HEK293 (cell line): ENCODE results near the gene AP3S2.

Experiments used
- CTCF ChIP-seq: fragments of 450-650 bp; formaldehyde crosslinking; IDR thresholded peaks from 2 replicates; pipeline ENCODE4 v1.5.1; 2016; ENCODE audit warnings: missing biosample characterization, missing genetic modification characterization
- REST ChIP-seq: fragments of 450-650 bp; formaldehyde crosslinking; IDR thresholded peaks from 2 replicates; pipeline ENCODE4 v1.5.1; 2016; ENCODE audit warnings: missing biosample characterization, missing genetic modification characterization
- ZBTB8A ChIP-seq: fragments of 450-650 bp; formaldehyde crosslinking; IDR thresholded peaks from 2 replicates; pipeline ENCODE4 v1.5.1; 2016; ENCODE audit warnings: missing biosample characterization, missing genetic modification characterization
- ZNF140 ChIP-seq: fragments of 450-650 bp; formaldehyde crosslinking; IDR thresholded peaks from 2 replicates; pipeline ENCODE4 v1.5.1; 2016; ENCODE audit warnings: missing biosample characterization, missing genetic modification characterization
- ZNF660 ChIP-seq: fragments of 450-650 bp; IDR thresholded peaks from 2 replicates; pipeline ENCODE4 v1.5.1; 2018; ENCODE audit warnings: missing biosample characterization, mild to moderate bottlenecking, missing genetic modification characterization

DNA sequence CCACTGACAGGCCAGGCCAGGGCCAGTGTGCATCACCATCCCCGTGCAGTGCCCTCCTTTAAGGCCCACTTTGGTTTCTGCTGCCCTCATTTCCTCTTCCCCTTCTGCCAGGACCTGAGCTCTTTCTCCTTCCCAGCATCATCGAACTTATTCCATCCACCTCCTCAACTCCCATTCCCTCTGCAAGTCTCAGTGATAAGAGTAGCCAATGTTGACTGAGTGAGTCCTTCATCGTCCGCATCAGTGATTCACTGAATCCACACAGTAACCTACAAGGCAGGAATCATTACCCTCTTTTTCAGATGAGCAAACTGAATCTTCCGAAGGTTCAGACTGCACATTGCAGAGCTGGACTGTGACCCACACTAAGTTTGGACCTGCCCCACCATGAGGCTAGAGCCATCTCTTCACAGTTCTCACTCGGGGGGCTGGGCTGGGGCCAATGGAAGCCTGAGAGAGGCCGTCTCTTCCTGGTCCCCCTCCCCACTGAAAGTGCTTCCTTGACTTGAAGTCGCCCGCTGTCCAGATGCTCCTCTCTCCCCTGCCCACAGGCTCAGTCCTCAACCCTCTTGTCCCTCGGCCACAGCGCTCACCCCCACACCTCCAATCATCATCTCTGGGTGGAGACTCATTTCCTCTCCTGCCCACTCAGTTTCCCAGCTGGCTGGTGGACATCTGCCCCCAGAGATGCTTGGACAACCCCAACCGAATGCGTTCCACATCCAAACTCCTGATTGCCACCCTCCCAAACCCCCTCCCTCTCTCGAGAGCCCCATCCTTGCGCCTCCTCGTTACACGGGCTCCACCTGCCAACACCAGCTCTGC, 64.0 kb downstream of the AP3S2 start:
- TF ChIP-seq REST (no peak), ZNF660 (tag by site-specific recombination) (no peak), ZNF140 (tag by site-specific recombination) (no peak), CTCF (tag by site-specific recombination) (no peak), ZBTB8A (tag by site-specific recombination) (no peak)
